H1 (cell line): ENCODE data around the gene ERLIN1. TPM values are rescaled to one million over a fixed set of nuclear protein-coding genes. Genes with fewer than 3 reads are reported as not detected.

Experiments
- CTCF ChIA-PET: fragments of 300-600 bp; sonication (Branson Sonifier 250); formaldehyde crosslinking; loops from one replicate; lab custom pipeline; 2021; ENCODE audit not compliant: partially characterized antibody; lab: Charles Lee
- POLR2A ChIA-PET: fragments of 300-600 bp; sonication (Branson Sonifier 250); formaldehyde crosslinking; loops from one replicate; lab custom pipeline; 2021; ENCODE audit warnings: inconsistent platforms; ENCODE audit not compliant: partially characterized antibody; lab: Charles Lee
- DNase-seq, 2 experiments: peaks; one replicate each; pipeline versions ENCODE4 v3.0.0 to v3.0.0-alpha.2; 2010 to 2022; ENCODE audit warnings: low spot score in 2 of 2, low read depth in 1 of 2, mixed read lengths in 1 of 2
- FAIRE-seq: peaks from 2 replicates; lab custom pipeline; 2011; peaks lifted over from hg19 to GRCh38; lab: Jason Lieb, UNC
- H2AFZ ChIP-seq: 2 replicates; pipeline ENCODE4 v1.8.1; 2012; ENCODE audit warnings: low read length, inconsistent platforms
- H2AK5ac ChIP-seq: 2 replicates; pipeline ENCODE4 v1.6.1; 2013; ENCODE audit warnings: low read depth, low read length
- H2BK120ac ChIP-seq: replicated peaks from 2 replicates; pipeline ENCODE3; 2013; ENCODE audit warnings: low read depth, low read length, inconsistent platforms
- H2BK12ac ChIP-seq: 2 replicates; pipeline ENCODE4 v1.6.1; 2013; ENCODE audit warnings: low read depth, low read length
- H2BK15ac ChIP-seq: 2 replicates; pipeline ENCODE4 v1.6.1; 2013; ENCODE audit warnings: low read length
- H2BK20ac ChIP-seq: 2 replicates; pipeline ENCODE4 v1.6.1; 2013; ENCODE audit warnings: low read length
- H2BK5ac ChIP-seq: 2 replicates; pipeline ENCODE4 v1.6.1; 2013; ENCODE audit warnings: low read depth, low read length
- H3K14ac ChIP-seq: 2 replicates; pipeline ENCODE4 v1.6.1; 2013; ENCODE audit warnings: inconsistent platforms; ENCODE audit not compliant: insufficient read length
- H3K18ac ChIP-seq: 2 replicates; pipeline ENCODE4 v1.6.1; 2013; ENCODE audit warnings: low read length; ENCODE audit errors: extremely low read depth
- H3K23ac ChIP-seq: 2 replicates; pipeline ENCODE4 v1.6.1; 2013; ENCODE audit warnings: inconsistent platforms; ENCODE audit not compliant: insufficient read length
- H3K23me2 ChIP-seq: 2 replicates; pipeline ENCODE4 v1.6.1; 2013; ENCODE audit warnings: low read depth, low read length
- H3K27ac ChIP-seq: 2 replicates; pipeline ENCODE4 v1.6.1; 2011; ENCODE audit warnings: low read depth, low read length, inconsistent platforms
- H3K27me3 ChIP-seq, 4 experiments: replicated peaks in 1 of 4; 1 replicate in 1 of 4; 2 replicates in 3 of 4; pipeline versions ENCODE4 v1.6.1 to v1.8.1; 2011 to 2013; ENCODE audit warnings: low read length in 3 of 4, mild to moderate bottlenecking in 3 of 4, inconsistent platforms in 2 of 4, mixed read lengths in 2 of 4, moderate library complexity in 1 of 4; ENCODE audit not compliant: control insufficient read depth in 3 of 4, insufficient read depth in 3 of 4; ENCODE audit errors: extremely low read depth in 1 of 4
- H3K36me3 ChIP-seq, 4 experiments: 2 replicates each; pipeline versions ENCODE4 v1.6.1 to v1.8.1; 2011 to 2013; ENCODE audit warnings: mild to moderate bottlenecking in 4 of 4, low read length in 3 of 4, moderate library complexity in 2 of 4, control low read depth in 1 of 4, inconsistent platforms in 1 of 4; ENCODE audit not compliant: insufficient read depth in 4 of 4, control insufficient read depth in 2 of 4
- H3K4ac ChIP-seq: replicated peaks from 2 replicates; pipeline ENCODE3; 2013; ENCODE audit warnings: low read length, low read depth, mixed read lengths, inconsistent platforms; ENCODE audit not compliant: insufficient read length
- H3K4me1 ChIP-seq, 4 experiments: replicated peaks in 1 of 4; 1 replicate in 1 of 4; 2 replicates in 3 of 4; pipeline versions ENCODE4 v1.6.1 to v1.8.1; 2011 to 2013; ENCODE audit warnings: low read length in 3 of 4, inconsistent platforms in 2 of 4, mixed read lengths in 1 of 4; ENCODE audit not compliant: insufficient read depth in 4 of 4, control insufficient read depth in 3 of 4
- H3K4me2 ChIP-seq, 2 experiments: 2 replicates each; pipeline versions ENCODE4 v1.6.1 to v1.8.1; 2011 to 2013; ENCODE audit warnings: low read depth in 2 of 2, low read length in 2 of 2, control low read depth in 1 of 2, inconsistent platforms in 1 of 2, mild to moderate bottlenecking in 1 of 2; ENCODE audit not compliant: insufficient read depth in 1 of 2
- H3K4me3 ChIP-seq, 4 experiments: fragments of 200-600, 300-600 bp in 1 of 4; sonication (generic), shearing (Covaris generic), sonication (Bioruptor Twin) in 1 of 4; 2 replicates each; pipeline versions ENCODE4 v1.5.1 to v1.8.1; 2011 to 2016; ENCODE audit warnings: low read length in 4 of 4, low read depth in 3 of 4, control low read depth in 2 of 4, inconsistent platforms in 2 of 4, mild to moderate bottlenecking in 2 of 4, mixed read lengths in 1 of 4, moderate library complexity in 1 of 4; ENCODE audit not compliant: insufficient read depth in 2 of 4; ENCODE audit errors: extremely low read depth in 1 of 4
- H3K56ac ChIP-seq: replicated peaks from 2 replicates; pipeline ENCODE3; 2013; ENCODE audit warnings: low read depth, mild to moderate bottlenecking, mixed read lengths, low read length, inconsistent platforms; ENCODE audit not compliant: insufficient read length
- H3K79me1 ChIP-seq: 2 replicates; pipeline ENCODE4 v1.6.1; 2013; ENCODE audit warnings: low read depth, low read length, control low read depth
- H3K79me2 ChIP-seq, 2 experiments: 2 replicates each; pipeline versions ENCODE4 v1.6.1 to v1.8.1; 2012 to 2013; ENCODE audit warnings: low read length in 2 of 2, mild to moderate bottlenecking in 2 of 2, inconsistent platforms in 1 of 2; ENCODE audit not compliant: insufficient read depth in 2 of 2, control insufficient read depth in 1 of 2
- H3K9ac ChIP-seq, 4 experiments: replicated peaks in 1 of 4; 1 replicate in 1 of 4; 2 replicates in 3 of 4; pipeline versions ENCODE4 v1.6.1 to v1.8.1; 2011 to 2013; ENCODE audit warnings: low read depth in 3 of 4, low read length in 3 of 4, control low read depth in 2 of 4, mild to moderate bottlenecking in 2 of 4, moderate library complexity in 2 of 4, inconsistent platforms in 1 of 4; ENCODE audit errors: extremely low read depth in 1 of 4
- H3K9me3 ChIP-seq, 2 experiments: 2 replicates each; pipeline versions ENCODE4 v1.6.1 to v1.8.1; 2012 to 2013; ENCODE audit warnings: mild to moderate bottlenecking in 2 of 2, moderate library complexity in 2 of 2, control low read depth in 1 of 2, inconsistent platforms in 1 of 2, low read depth in 1 of 2, low read length in 1 of 2, mixed read lengths in 1 of 2; ENCODE audit not compliant: insufficient read depth in 2 of 2
- H4K20me1 ChIP-seq, 2 experiments: replicated peaks in 1 of 2; 2 replicates each; pipeline versions ENCODE3 to v1.8.1; 2011 to 2013; ENCODE audit warnings: inconsistent platforms in 2 of 2, low read length in 2 of 2, mild to moderate bottlenecking in 1 of 2; ENCODE audit not compliant: insufficient read depth in 2 of 2, control insufficient read depth in 1 of 2
- H4K5ac ChIP-seq: 2 replicates; pipeline ENCODE4 v1.6.1; 2013; ENCODE audit warnings: low read length, low read depth, mixed read lengths, inconsistent platforms; ENCODE audit not compliant: insufficient read length
- H4K8ac ChIP-seq: 2 replicates; pipeline ENCODE4 v1.8.0; 2013; ENCODE audit warnings: mild to moderate bottlenecking, moderate library complexity, low read length, inconsistent platforms; ENCODE audit not compliant: insufficient read depth; ENCODE audit errors: extremely low read depth
- H4K91ac ChIP-seq: replicated peaks from 2 replicates; pipeline ENCODE3; 2013; ENCODE audit warnings: low read length, mixed read lengths, inconsistent platforms; ENCODE audit not compliant: insufficient read length
- ASH2L ChIP-seq: fragments of 200-600, 300-600 bp; sonication (generic); IDR thresholded peaks from one replicate; pipeline ENCODE4 v1.7.1; 2017; ENCODE audit warnings: low read length
- BRCA1 ChIP-seq: IDR thresholded peaks from 2 replicates; pipeline ENCODE4 v1.6.1; 2012; ENCODE audit warnings: low read depth, low read length, improper control_type of control experiment
- EGR1 ChIP-seq: IDR thresholded peaks from 2 replicates; pipeline ENCODE4 v1.6.1; 2011; ENCODE audit warnings: low read depth, low read length, borderline replicate concordance
- GTF2F1 ChIP-seq: IDR thresholded peaks from 2 replicates; pipeline ENCODE4 v1.6.1; 2012; ENCODE audit warnings: low read depth, low read length, improper control_type of control experiment, borderline replicate concordance
- KDM4A ChIP-seq: IDR thresholded peaks from one replicate; pipeline ENCODE4 v1.7.1; 2012; ENCODE audit warnings: low read depth, mild to moderate bottlenecking, moderate library complexity, low read length, inconsistent platforms; ENCODE audit not compliant: severe bottlenecking
- KDM5A ChIP-seq: fragments of 200-600 bp; IDR thresholded peaks from 2 replicates; pipeline ENCODE4 v1.7.1; 2012; ENCODE audit warnings: mild to moderate bottlenecking, low read length, inconsistent platforms, mixed read lengths
- NANOG ChIP-seq: IDR thresholded peaks from 2 replicates; pipeline ENCODE4 v1.6.1; 2011; ENCODE audit warnings: low read length, low read depth, mild to moderate bottlenecking, inconsistent platforms; ENCODE audit not compliant: insufficient read depth, poor library complexity, severe bottlenecking
- NRF1 ChIP-seq: IDR thresholded peaks from 2 replicates; pipeline ENCODE4 v1.6.1; 2011; ENCODE audit warnings: mild to moderate bottlenecking, low read depth, low read length, improper control_type of control experiment
- RNF2 ChIP-seq: fragments of 200-900, 300-1000 bp; sonication (generic); IDR thresholded peaks from 2 replicates; pipeline ENCODE4 v1.7.1; 2016; ENCODE audit warnings: borderline replicate concordance, low read depth, mild to moderate bottlenecking, antibody characterized with exemption, low read length; ENCODE audit not compliant: poor library complexity, severe bottlenecking; ENCODE audit errors: missing control alignments
- RXRA ChIP-seq: IDR thresholded peaks from 2 replicates; pipeline ENCODE4 v1.6.1; 2011; ENCODE audit warnings: low read depth, mild to moderate bottlenecking, low read length, moderate library complexity; ENCODE audit not compliant: insufficient read depth
- SIX5 ChIP-seq: IDR thresholded peaks from 2 replicates; pipeline ENCODE4 v1.6.1; 2011; ENCODE audit warnings: mild to moderate bottlenecking, low read depth, low read length
- SP1 ChIP-seq: IDR thresholded peaks from 2 replicates; pipeline ENCODE4 v1.6.1; 2011; ENCODE audit warnings: low read depth, low read length
- SP4 ChIP-seq: IDR thresholded peaks from 2 replicates; pipeline ENCODE4 v1.6.1; 2012; ENCODE audit warnings: low read length, inconsistent platforms
- TAF7 ChIP-seq: optimal IDR thresholded peaks from 2 replicates; pipeline ENCODE3; 2011; ENCODE audit warnings: low read depth, mild to moderate bottlenecking, inconsistent platforms, low read length, moderate library complexity, borderline replicate concordance
- WGBS, 2 experiments: shearing (Covaris generic) in 1 of 2; methylation state at CpG; one replicate each; pipeline versions ENCODE4 v1.1.6 to v1.1.7; 2013 to 2015; ENCODE audit warnings: low lambda C conversion rate in 2 of 2, mixed read lengths in 2 of 2, inconsistent platforms in 1 of 2, low coverage in 1 of 2, missing lambda C conversion rate in 1 of 2; ENCODE audit not compliant: insufficient replicate concordance in 2 of 2, insufficient coverage in 1 of 2, insufficient read length in 1 of 2; ENCODE audit errors: extremely low coverage in 1 of 2, missing lambda C conversion rate in 1 of 2; 5-methylcytosine and 5-hydroxymethylcytosine counted together
- polyA plus RNA-seq, 7 experiments: library from polyadenylated mRNA; depleted of rRNA in 3 of 7; stranded (reverse) in 5 of 7; unstranded in 2 of 7; fragments of >200 nt in 5 of 7; fragments of 200-250 nt in 2 of 7; gene quantifications; 1 replicate in 5 of 7; 2 replicates in 1 of 7; 4 replicates in 1 of 7; pipeline versions ENCODE4 v1.2.1 to v1.2.3, GENCODE V29; 2011 to 2013; ENCODE audit warnings: missing spikeins in 2 of 7, mixed read lengths in 2 of 7
- total RNA-seq: library from RNA; stranded (reverse); fragmentation: NEBNext Ultra II Directional; extraction: Animal tissue kit (Norgen Biotek cat#: 25700); gene quantifications from 2 replicates; pipeline ENCODE4 v1.2.1, GENCODE V29; 2021

The ERLIN1 gene
- total and polyA plus RNA-seq, 2 of the 8 experiments (the other 6 are each of a cell fraction or from before 2014, with no cell fraction given): 16.5 to 32.0 TPM

- no peaks in the 10 kb centered on the region for H3K23me2 ChIP-seq
- 88% methylated on average over 5 of the region's 5 CpGs; no CpG with 5 or more reads in 1 of the 2 experiments for WGBS, 2 experiments
- CTCF ChIA-PET: interaction anchor here (0.8 to 1.5 kb wide), 2 partner anchors 9 to 11 kb away, joined by 3 to 5 read pairs; no protein-coding TSS in a partner anchor
- no peak overlapping the region for H3K14ac ChIP-seq
- no peak overlapping the region for H4K5ac ChIP-seq
- H3K9ac ChIP-seq: no peak overlapping the region
- no peak overlapping the region for H2AFZ ChIP-seq
- no peaks in the 10 kb centered on the region; a peak in 1 of 7 replicates for H3K27me3 ChIP-seq
- no peak overlapping the region for H2BK120ac ChIP-seq
- H4K91ac ChIP-seq: no peak overlapping the region
- no peak overlapping the region for H3K27ac ChIP-seq
- H2BK20ac ChIP-seq: no peak overlapping the region
- H3K4me3 ChIP-seq: no peak overlapping the region
- no peak overlapping the region for H3K56ac ChIP-seq
- FAIRE-seq: no peak
- POLR2A ChIA-PET: no interaction called here
- no peaks in the 10 kb centered on the region for H3K4me1 ChIP-seq
- H4K8ac ChIP-seq: no peak overlapping the region
- H3K9me3 ChIP-seq: no peaks in the 10 kb centered on the region
- no peaks in the 10 kb centered on the region for H3K36me3 ChIP-seq
- H4K20me1 ChIP-seq: no peaks in the 10 kb centered on the region
- H3K18ac ChIP-seq: no peak overlapping the region
- H2BK5ac ChIP-seq: no peak overlapping the region
- H3K4me2 ChIP-seq: no peak overlapping the region
- H3K4ac ChIP-seq: no peak overlapping the region
- no peak overlapping the region for H3K23ac ChIP-seq
- no peaks in the 10 kb centered on the region for H3K79me2 ChIP-seq
- H2AK5ac ChIP-seq: no peak overlapping the region
- H2BK15ac ChIP-seq: no peak overlapping the region
- no peak overlapping the region for H2BK12ac ChIP-seq
- H3K79me1 ChIP-seq: no peaks in the 10 kb centered on the region
- DNase-seq: no peak
- TF ChIP-seq SP1 (no peak), RXRA (no peak), NANOG (no peak), NRF1 (no peak), EGR1 (no peak), SP4 (no peak), BRCA1 (no peak), RNF2 (no peak), KDM5A (no peak), SIX5 (no peak), TAF7 (no peak), GTF2F1 (no peak), KDM4A (no peak), ASH2L (no peak)
Measured at GRCh38 chr10:100141446-100142087, 44.3 kb downstream of the ERLIN1 start.
